Activated CD8-positive, alpha-beta memory T cell treated with anti-CD3 and anti-CD28 coated beads for 1 hour (primary cell): ENCODE data around the gene GPX2.
A peak's percentile ranks its signal among the peaks of the same experiment; 100 is the strongest.
"Not testable (repeated sequence)": the region's sequence is repeated elsewhere in the genome, so short reads cannot be mapped to it uniquely, and the experiment has no call there.

Experiments
- DNase-seq, 2 donors: peaks; one replicate each; pipeline ENCODE4 v3.0.0-alpha.2; 2020; ENCODE audit warnings: low read depth in 1 of 2; ENCODE audit errors: extremely low read depth in 1 of 2

Gene GPX2

GRCh38 chr14:64915029-64915424 is 27.5 kb downstream of the GPX2 start:
- DNase-seq: no peak

DNA sequence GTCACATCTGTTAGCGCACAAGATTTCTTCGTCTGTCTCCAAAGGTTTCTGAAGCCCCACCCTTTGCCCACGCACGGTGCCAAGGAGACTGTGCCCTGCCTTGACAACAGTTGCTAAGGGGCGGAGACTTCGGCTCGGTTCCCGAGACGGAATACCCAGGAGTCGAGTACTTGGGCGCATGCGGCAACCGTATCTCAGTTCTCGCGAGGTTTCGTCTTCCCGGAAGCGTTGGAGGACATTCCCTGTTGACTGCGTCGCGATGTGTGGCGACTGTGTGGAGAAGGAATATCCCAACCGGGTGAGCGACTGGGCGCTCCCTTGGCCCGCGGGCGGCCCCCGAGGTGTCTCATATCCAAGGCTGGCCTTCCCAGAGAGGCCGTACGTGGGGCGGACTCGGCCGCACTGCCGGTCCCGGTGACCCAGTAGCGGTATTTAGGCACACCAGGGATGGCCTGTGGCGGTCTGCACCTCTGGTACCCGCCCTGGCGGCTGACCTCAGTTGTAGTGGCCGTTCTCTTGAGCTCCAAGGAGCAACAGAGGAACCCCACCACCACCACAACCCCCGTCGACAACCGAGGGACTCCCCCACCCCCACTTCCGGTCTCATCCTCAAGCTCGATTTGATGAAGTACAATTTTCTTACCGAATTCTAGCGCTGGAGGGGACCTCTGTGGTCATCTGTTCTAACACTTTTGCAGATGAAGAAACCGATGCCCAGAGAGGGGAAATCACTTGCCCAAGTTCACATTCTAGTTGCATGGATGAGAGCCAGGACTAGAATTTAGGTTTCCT is 28.1 kb downstream of the GPX2 start, which contains the start of gene CHURC1:
Gene CHURC1, plus strand, starts transcription at position 219 of the 792 bp plus-strand sequence. Its CDS starts 41 bp downstream, at position 260.
- peak; percentile 94 to 97 for DNase-seq

DNA sequence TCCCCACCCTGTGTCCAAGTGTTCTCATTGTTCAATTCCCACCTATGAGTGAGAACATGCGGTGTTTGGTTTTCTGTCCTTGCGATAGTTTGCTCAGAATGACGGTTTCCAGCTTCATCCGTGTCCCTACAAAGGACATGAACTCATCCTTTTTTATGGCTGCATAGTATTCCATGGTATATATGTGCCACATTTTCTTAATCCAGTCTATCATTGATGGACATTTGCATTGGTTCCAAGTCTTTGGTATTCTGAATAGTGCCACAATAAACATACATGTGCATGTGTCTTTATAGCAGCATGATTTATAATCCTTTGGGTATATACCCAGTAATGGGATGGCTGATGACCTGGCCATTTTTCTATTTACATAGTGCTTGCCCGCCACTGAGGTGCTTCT is 29.1 kb downstream of the GPX2 start:
- DNase-seq: not testable (repeated sequence)

- DNase-seq: no peak
These were observed 30.3 kb downstream of the GPX2 start for GRCh38 chr14:64912261-64912660.

- DNase-seq: no peak
These were observed 31.6 kb downstream of the GPX2 start for GRCh38 chr14:64910847-64911495.

DNA sequence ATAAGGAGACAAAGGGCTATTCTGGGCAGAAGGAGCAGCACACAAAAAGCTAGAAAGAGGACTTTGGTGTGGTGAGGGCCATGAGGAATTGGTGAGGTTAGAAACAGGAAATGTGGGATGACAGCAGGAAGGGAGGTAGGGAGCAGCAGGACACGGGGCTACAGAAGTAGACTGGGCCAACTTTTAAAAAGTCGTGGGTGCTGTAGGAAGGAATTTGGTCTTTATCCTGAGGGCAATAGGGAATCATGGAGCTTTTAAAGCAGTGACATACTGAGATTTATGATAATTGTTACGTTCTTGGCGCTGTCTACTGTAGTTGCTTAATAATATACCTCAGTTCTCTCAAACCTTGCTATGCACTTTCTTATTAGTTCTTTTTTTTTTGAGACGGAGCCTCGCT is 36.5 kb downstream of the GPX2 start:
- no peak for DNase-seq

GRCh38 chr14:64899958-64900357 is 42.6 kb downstream of the GPX2 start:
- DNase-seq: no peak

GRCh38 chr14:64891839-64892375 is 50.6 kb downstream of the GPX2 start:
- DNase-seq: no peak

GRCh38 chr14:64891173-64891838 is 51.2 kb downstream of the GPX2 start:
- DNase-seq: no peak

DNA sequence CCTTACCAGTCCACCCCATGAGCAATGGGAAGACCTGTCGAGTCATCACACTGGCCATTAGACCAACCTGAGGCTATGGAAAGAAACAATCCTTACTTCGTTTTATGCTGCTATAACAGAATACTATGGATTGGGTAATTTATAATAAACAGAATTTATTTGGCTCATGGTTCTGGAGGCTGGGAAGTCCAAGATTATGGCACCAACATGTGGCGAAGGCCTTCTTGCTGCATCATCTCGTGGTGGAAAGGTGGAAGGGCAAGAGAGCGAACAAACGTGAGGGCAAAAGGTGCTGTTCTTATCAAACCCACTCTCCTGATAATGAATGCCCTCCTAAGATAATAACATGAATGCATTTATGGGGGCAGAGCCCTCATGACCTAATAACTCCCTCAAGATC is 53.2 kb downstream of the GPX2 start:
- DNase-seq: no peak
